Measurements from ENCODE around the gene SCYGR8.

Gene SCYGR8

GRCh38 chr2:227765788-227766372 is 20.2 kb downstream of the SCYGR8 start:
- no peak for DNase-seq

GRCh38 chr2:227766373-227766883 is 20.7 kb downstream of the SCYGR8 start:
- DNase-seq = peak; percentile 76

GRCh38 chr2:227767830-227768229 is 22.1 kb downstream of the SCYGR8 start:
- DNase-seq = no peak

GRCh38 chr2:227772197-227772661 is 26.5 kb downstream of the SCYGR8 start:
- DNase-seq = no peak

- DNase-seq = no peak
Observed at GRCh38 chr2:227772932-227773331, 27.2 kb downstream of the SCYGR8 start.

- DNase-seq = no peak
Observed at GRCh38 chr2:227774011-227774624, 28.4 kb downstream of the SCYGR8 start.

- no peak for DNase-seq
Observed at GRCh38 chr2:227774895-227775842, 29.5 kb downstream of the SCYGR8 start.

GRCh38 chr2:227780981-227781615 is 35.4 kb downstream of the SCYGR8 start:
- no peak for DNase-seq

- no peak for DNase-seq
Observed at GRCh38 chr2:227781841-227782240, 36.1 kb downstream of the SCYGR8 start.

- DNase-seq = no peak
Observed at GRCh38 chr2:227782804-227783203, 37.1 kb downstream of the SCYGR8 start.

- no peak for DNase-seq
Observed at GRCh38 chr2:227783404-227784138, 37.9 kb downstream of the SCYGR8 start.

- no peak for DNase-seq
Observed at GRCh38 chr2:227785293-227785692, 39.6 kb downstream of the SCYGR8 start.

- DNase-seq = no peak
Observed at GRCh38 chr2:227788561-227789018, 42.9 kb downstream of the SCYGR8 start.

- peak; percentile 38 for DNase-seq
Observed at GRCh38 chr2:227789803-227790202, 44.1 kb downstream of the SCYGR8 start.

GRCh38 chr2:227793148-227793712 is 47.5 kb downstream of the SCYGR8 start:
- no peak for DNase-seq

Data from EL (cell line).